ENCODE data around the gene GLOD5. TPM values are rescaled to one million over a fixed set of nuclear protein-coding genes. Genes with fewer than 3 reads are reported as not detected.

Gene GLOD5
- total and polyA plus RNA-seq, 2 of the 8 experiments (the other 6 are each of a cell fraction or from before 2014, with no cell fraction given) = 0.18 TPM; not detected in 1

DNA sequence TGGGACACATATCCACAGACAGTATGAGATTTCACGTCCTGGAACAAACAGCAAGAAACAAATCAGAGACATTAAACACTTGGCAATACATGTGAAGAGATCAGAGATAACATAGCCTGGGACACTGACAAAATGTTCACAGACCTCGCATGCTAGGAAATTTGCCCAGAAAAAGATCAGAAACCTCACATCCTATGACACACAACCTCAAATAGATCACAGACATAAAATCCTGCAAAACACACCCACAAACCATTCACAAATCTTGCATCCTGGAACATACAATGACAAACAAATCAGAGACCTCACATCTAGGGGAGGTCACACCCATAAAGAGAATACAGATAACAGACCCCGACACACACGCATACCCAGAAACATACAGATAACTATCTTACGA, 47.0 kb upstream of the GLOD5 start:
- ChIA-PET CTCF (ENCODE audit: partially characterized antibody) (interaction anchor here (1.1 kb wide), 1 partner anchor 48 kb away, joined by 3 read pairs; no protein-coding TSS in a partner anchor), POLR2A (ENCODE audit: partially characterized antibody) (no interaction called here)
- H3K23ac ChIP-seq (ENCODE audit: insufficient read length) = no peak overlapping the region
- H3K4me2 ChIP-seq (ENCODE audit: insufficient read depth in 1 of 2, low read depth in 2 of 2, low read length in 2 of 2) = no peak overlapping the region
- no peaks in the 10 kb centered on the region for H3K23me2 ChIP-seq (ENCODE audit: low read depth, low read length)
- FAIRE-seq (no peak), DNase-seq (ENCODE audit: low read depth in 1 of 2, low spot score in 2 of 2) (no peak)
- no peak overlapping the region for H2AK5ac ChIP-seq (ENCODE audit: low read depth, low read length)
- H3K9ac ChIP-seq (replicated peaks in 1 of 4; ENCODE audit: extremely low read depth in 1 of 4, low read depth in 3 of 4, low read length in 3 of 4) = no peak overlapping the region
- no peak overlapping the region for H4K8ac ChIP-seq (ENCODE audit: extremely low read depth, insufficient read depth, low read length)
- no peak overlapping the region for H3K14ac ChIP-seq (ENCODE audit: insufficient read length)
- no peak overlapping the region for H3K4me3 ChIP-seq (ENCODE audit: extremely low read depth in 1 of 4, insufficient read depth in 2 of 4, low read depth in 3 of 4, low read length in 4 of 4)
- no peak overlapping the region for H3K27ac ChIP-seq (ENCODE audit: low read depth, low read length)
- H3K27me3 ChIP-seq (replicated peaks in 1 of 4; ENCODE audit: control insufficient read depth in 3 of 4, extremely low read depth in 1 of 4, insufficient read depth in 3 of 4, low read length in 3 of 4) = no peaks in the 10 kb centered on the region; a peak in 3 of 7 replicates
- H2BK120ac ChIP-seq (replicated peaks; ENCODE audit: low read depth, low read length) = no peak overlapping the region
- no peaks in the 10 kb centered on the region for H3K36me3 ChIP-seq (ENCODE audit: control insufficient read depth in 2 of 4, insufficient read depth in 4 of 4, low read length in 3 of 4)
- no peak overlapping the region for H3K4ac ChIP-seq (replicated peaks; ENCODE audit: insufficient read length, low read depth, low read length)
- H3K4me1 ChIP-seq (replicated peaks in 1 of 4; ENCODE audit: control insufficient read depth in 3 of 4, insufficient read depth in 4 of 4, low read length in 3 of 4) = no peaks in the 10 kb centered on the region
- no peaks in the 10 kb centered on the region for H3K79me2 ChIP-seq (ENCODE audit: control insufficient read depth in 1 of 2, insufficient read depth in 2 of 2, low read length in 2 of 2)
- H2BK5ac ChIP-seq (ENCODE audit: low read depth, low read length) = no peak overlapping the region
- H4K91ac ChIP-seq (replicated peaks; ENCODE audit: insufficient read length, low read length) = no peak overlapping the region
- 81% methylated on average over 5 of the region's 5 CpGs; no CpG with 5 or more reads in 1 of the 2 experiments for WGBS, 2 experiments (ENCODE audit: extremely low coverage in 1 of 2, insufficient coverage in 1 of 2, insufficient read length in 1 of 2, insufficient replicate concordance in 2 of 2, low coverage in 1 of 2, low lambda C conversion rate in 2 of 2, missing lambda C conversion rate in 1 of 2)
- no peak overlapping the region for H2BK20ac ChIP-seq (ENCODE audit: low read length)
- H3K79me1 ChIP-seq (ENCODE audit: low read depth, low read length) = no peaks in the 10 kb centered on the region
- no peak overlapping the region for H2AFZ ChIP-seq (ENCODE audit: low read length)
- H2BK15ac ChIP-seq (ENCODE audit: low read length) = no peak overlapping the region
- no peak overlapping the region for H3K18ac ChIP-seq (ENCODE audit: extremely low read depth, low read length)
- no peak overlapping the region for H4K5ac ChIP-seq (ENCODE audit: insufficient read length, low read depth, low read length)
- no peak overlapping the region for H2BK12ac ChIP-seq (ENCODE audit: low read depth, low read length)
- H3K56ac ChIP-seq (replicated peaks; ENCODE audit: insufficient read length, low read depth, low read length) = no peak overlapping the region
- H3K9me3 ChIP-seq (ENCODE audit: insufficient read depth in 2 of 2, low read depth in 1 of 2, low read length in 1 of 2) = no peaks in the 10 kb centered on the region
- H4K20me1 ChIP-seq (replicated peaks in 1 of 2; ENCODE audit: control insufficient read depth in 1 of 2, insufficient read depth in 2 of 2, low read length in 2 of 2) = peaks cover 0 to 2% of the 10 kb centered on the region in 2 experiments
- TF ChIP-seq RFX5 (IDR thresholded peaks at IDR 0.05; ENCODE audit: borderline replicate concordance, low read depth, low read length) (no peak), POLR2AphosphoS5 (IDR thresholded peaks at IDR 0.05; ENCODE audit: low read depth, low read length) (no peak), BRCA1 (IDR thresholded peaks at IDR 0.05; ENCODE audit: low read depth, low read length) (no peak), BACH1 (IDR thresholded peaks at IDR 0.05; ENCODE audit: low read length) (no peak), TAF1 (IDR thresholded peaks at IDR 0.05; ENCODE audit: low read depth, low read length) (no peak), KDM5A (IDR thresholded peaks at IDR 0.05; ENCODE audit: low read length) (no peak), SP4 (IDR thresholded peaks at IDR 0.05; ENCODE audit: low read length) (no peak), RBBP5 (IDR thresholded peaks at IDR 0.05; ENCODE audit: borderline replicate concordance, low read depth, low read length) (no peak), ZNF274 (IDR thresholded peaks at IDR 0.05; ENCODE audit: borderline replicate concordance, extremely low read depth, low read length) (no peak), SP1 (IDR thresholded peaks at IDR 0.05; ENCODE audit: low read depth, low read length) (no peak)
- TF ChIP-seq, protein P1, sequence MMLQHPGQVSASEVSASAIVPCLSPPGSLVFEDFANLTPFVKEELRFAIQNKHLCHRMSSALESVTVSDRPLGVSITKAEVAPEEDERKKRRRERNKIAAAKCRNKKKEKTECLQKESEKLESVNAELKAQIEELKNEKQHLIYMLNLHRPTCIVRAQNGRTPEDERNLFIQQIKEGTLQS (IDR thresholded peaks at IDR 0.05; ENCODE audit: insufficient read depth, low read depth, low read length) = no peak
- TF ChIP-seq, protein P2, sequence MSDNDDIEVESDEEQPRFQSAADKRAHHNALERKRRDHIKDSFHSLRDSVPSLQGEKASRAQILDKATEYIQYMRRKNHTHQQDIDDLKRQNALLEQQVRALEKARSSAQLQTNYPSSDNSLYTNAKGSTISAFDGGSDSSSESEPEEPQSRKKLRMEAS (IDR thresholded peaks at IDR 0.05) = no peak
- TF ChIP-seq, protein P3, sequence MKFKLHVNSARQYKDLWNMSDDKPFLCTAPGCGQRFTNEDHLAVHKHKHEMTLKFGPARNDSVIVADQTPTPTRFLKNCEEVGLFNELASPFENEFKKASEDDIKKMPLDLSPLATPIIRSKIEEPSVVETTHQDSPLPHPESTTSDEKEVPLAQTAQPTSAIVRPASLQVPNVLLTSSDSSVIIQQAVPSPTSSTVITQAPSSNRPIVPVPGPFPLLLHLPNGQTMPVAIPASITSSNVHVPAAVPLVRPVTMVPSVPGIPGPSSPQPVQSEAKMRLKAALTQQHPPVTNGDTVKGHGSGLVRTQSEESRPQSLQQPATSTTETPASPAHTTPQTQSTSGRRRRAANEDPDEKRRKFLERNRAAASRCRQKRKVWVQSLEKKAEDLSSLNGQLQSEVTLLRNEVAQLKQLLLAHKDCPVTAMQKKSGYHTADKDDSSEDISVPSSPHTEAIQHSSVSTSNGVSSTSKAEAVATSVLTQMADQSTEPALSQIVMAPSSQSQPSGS (IDR thresholded peaks at IDR 0.05; ENCODE audit: low read length) = no peak

All from H1 (cell line).